GM19043 (cell line): ENCODE measurements around the gene PACS1.

ENCODE experiments used
- ATAC-seq: cut with Tn5 transposase; IDR thresholded peaks from one replicate; pipeline ENCODE4 v1.9.1; 2021; ENCODE audit warnings: low read depth; ENCODE audit not compliant: unreplicated experiment

The PACS1 gene

GRCh38 chr11:66218846-66219620 lies 149.0 kb downstream of the PACS1 start:
- no peak for ATAC-seq

- no peak for ATAC-seq
Observed at GRCh38 chr11:66219846-66220565, 149.9 kb downstream of the PACS1 start.

GRCh38 chr11:66220566-66220935 lies 150.5 kb downstream of the PACS1 start:
- ATAC-seq: no peak

- no peak for ATAC-seq
Observed at GRCh38 chr11:66221012-66221411, 150.9 kb downstream of the PACS1 start.

GRCh38 chr11:66221726-66222236 lies 151.7 kb downstream of the PACS1 start:
- no peak for ATAC-seq

GRCh38 chr11:66222358-66223149 lies 152.5 kb downstream of the PACS1 start:
- peak; percentile 78 for ATAC-seq

- ATAC-seq: no peak
Observed at GRCh38 chr11:66224226-66224855, 154.3 kb downstream of the PACS1 start.

GRCh38 chr11:66225066-66225465 lies 155.0 kb downstream of the PACS1 start:
- no peak for ATAC-seq

- no peak for ATAC-seq
Observed at GRCh38 chr11:66226101-66226500, 156.0 kb downstream of the PACS1 start.

- no peak for ATAC-seq
Observed at GRCh38 chr11:66227700-66228099, 157.6 kb downstream of the PACS1 start.

GRCh38 chr11:66228521-66228920 lies 158.4 kb downstream of the PACS1 start:
- no peak for ATAC-seq

GRCh38 chr11:66230156-66230555 lies 160.1 kb downstream of the PACS1 start:
- no peak for ATAC-seq

- no peak for ATAC-seq
Observed at GRCh38 chr11:66230978-66231377, 160.9 kb downstream of the PACS1 start.

- ATAC-seq: no peak
Observed at GRCh38 chr11:66231561-66231960, 161.5 kb downstream of the PACS1 start.

GRCh38 chr11:66232769-66233168 lies 162.7 kb downstream of the PACS1 start:
- ATAC-seq: no peak

- ATAC-seq: no peak
Observed at GRCh38 chr11:66233301-66233700, 163.2 kb downstream of the PACS1 start.

- no peak for ATAC-seq
Observed at GRCh38 chr11:66235141-66235540, 165.1 kb downstream of the PACS1 start.

GRCh38 chr11:66237867-66238266 lies 167.8 kb downstream of the PACS1 start:
- ATAC-seq: no peak

GRCh38 chr11:66238786-66239413 lies 168.8 kb downstream of the PACS1 start:
- ATAC-seq: no peak

GRCh38 chr11:66239511-66239910 lies 169.4 kb downstream of the PACS1 start:
- no peak for ATAC-seq
